SK-N-DZ (cell line): Measurements from ENCODE around the gene FUOM. TPM values are rescaled to one million over a fixed set of nuclear protein-coding genes. Genes with fewer than 3 reads are reported as not detected.

Experiments used
- DNase-seq: peaks from one replicate; pipeline ENCODE4 v3.0.0-alpha.2; 2015; ENCODE audit warnings: low spot score
- polyA plus RNA-seq, 2 experiments: library from polyadenylated mRNA; depleted of rRNA; stranded (reverse); fragments of >200 nt; gene quantifications; 2 replicates each; pipeline ENCODE4 v1.2.3, GENCODE V29; 2014

Gene FUOM
- polyA plus RNA-seq (2014; cell fraction: cytosol; rRNA removed), result not detected in 2 replicates
- not detected in 2 replicates for polyA plus RNA-seq (2014; cell fraction: nucleus; rRNA removed)

DNA sequence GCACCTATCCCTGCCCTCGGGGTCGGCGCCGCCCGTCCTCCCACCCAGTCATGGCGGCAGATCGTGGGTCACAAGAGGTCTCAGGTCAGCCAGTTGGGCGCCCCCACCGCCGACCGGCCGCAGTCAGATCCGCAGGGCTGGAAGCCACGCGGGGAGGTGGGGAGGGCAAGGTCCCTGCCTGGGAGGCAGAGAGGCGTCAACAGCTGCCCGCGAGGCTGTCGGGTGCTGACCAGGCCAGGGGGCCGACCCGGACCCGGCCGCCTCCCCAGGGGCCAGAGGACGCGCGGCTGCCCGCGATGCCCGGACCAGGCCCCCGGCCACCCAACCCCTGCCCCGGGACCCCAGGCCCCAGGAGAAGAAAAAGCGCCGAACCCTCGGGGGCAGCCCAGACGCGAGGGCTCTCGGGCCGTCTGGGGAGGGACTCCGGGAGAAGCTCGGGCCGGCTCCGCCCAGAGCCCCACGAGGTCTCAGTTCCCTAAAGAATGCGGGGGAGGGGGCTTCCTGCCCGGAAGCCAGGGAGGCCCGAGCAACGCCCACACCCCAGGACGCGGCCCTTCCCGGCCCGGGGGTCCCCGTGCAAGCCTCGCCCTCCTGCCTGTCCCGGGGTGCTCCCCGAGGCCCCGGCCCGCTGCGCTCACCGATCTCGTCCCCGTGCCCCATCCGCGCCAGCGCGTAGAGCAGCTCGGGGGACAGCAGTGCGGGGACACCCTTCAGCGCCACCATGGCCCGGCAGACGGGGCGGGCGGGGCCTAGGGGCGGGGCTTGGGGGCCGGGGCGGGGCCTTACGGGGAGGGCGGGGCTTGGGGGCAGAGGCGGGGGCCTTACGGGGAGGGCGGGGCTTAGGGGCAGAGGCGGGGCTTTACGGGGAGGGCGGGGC lies at the start of gene FUOM:
TSS of gene FUOM (minus strand) at position 735 of the 877 bp plus-strand sequence. CDS start at position 723, 12 bp downstream.
- no peak for DNase-seq

DNA sequence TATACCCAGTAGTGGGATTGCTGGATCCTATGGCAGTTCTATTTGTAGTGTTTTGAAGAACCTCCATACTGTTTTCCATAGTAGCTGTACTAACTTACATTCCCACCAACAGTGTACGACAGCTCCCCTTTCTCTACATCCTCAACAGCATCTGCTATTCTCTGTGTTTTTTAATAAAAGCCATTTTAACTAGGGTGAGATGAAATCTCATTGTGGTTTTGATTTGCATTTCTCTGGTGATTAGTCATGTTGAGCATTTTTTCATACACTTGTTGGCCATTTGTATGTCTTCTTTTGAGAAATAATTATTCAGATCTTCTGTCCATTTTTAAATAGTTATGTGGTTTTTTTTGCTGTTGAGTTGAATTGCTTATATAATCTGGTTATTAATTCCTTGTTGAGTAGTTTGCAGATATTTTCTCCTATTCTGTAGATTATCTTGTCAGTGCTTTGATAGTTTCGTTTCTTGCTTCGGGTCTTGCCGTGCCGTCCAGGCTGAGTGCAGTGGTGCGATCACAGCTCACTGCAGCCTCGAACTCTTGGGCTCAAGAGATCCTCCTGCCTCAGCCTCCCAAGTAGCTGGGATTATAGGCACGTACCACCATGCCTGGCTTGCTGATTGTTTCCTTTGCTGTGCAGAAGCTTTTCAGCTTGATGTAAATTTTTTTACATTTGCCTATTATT lies 48.2 kb upstream of the FUOM start:
- DNase-seq, result no peak

- DNase-seq, result no peak
Observed at GRCh38 chr10:133405272-133405671, 47.5 kb upstream of the FUOM start.

- no peak for DNase-seq
Observed at GRCh38 chr10:133403784-133404183, 46.0 kb upstream of the FUOM start.

- DNase-seq, result no peak
Observed at GRCh38 chr10:133403359-133403758, 45.5 kb upstream of the FUOM start.

DNA sequence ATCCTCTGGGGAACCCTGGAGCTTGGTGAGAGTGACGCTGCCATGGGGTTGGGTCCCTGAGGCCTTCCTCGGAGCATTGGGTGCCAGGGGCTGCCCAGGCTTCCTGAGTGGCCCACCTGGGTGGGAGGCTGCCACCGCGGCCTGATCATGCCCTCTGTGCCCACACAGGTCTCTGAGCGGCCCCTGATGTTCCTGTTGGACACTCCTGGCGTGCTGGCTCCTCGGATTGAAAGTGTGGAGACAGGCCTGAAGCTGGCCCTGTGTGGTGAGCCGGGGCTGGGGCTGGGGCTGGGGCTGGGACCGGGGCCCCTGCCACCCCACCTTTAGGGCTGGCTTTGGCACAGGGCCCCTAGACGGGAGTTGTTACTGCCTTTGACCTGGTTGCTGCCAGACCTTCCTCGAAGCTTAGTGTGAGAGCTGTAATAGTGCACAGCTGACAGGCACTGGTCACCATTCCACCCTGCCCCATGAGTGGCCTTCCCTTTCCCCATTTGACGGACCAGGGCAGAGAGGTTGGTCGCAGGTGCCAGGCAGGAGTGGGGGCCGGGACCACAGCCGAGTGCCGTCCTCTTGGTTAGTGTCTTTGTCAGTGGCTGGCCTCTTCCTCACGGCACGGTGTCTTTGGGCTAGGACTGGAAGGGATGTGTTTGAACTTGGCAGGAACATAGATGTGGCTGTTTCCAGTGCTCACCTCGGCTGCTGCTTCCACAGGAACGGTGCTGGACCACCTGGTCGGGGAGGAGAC lies 44.3 kb upstream of the FUOM start:
- DNase-seq, result no peak

DNA sequence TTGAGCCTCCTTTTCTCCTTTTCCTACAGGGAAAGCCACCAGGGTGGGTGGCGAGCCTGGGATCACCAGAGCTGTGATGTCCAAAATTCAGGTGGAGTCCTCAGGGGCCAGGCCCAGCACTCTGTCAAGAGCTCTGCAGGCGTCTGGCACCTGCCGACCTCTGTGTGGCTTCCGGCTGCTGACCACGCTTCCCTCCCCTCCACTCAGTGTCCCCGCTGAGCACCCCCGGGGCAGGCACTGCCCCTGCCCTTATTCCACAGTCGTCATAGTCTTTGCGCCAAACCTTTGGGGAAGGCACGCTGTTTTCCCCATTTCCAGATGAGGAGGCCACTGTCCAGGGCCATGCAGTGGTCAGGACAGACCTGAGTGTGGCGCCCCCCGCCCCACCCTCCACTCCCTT lies 43.7 kb upstream of the FUOM start:
- no peak for DNase-seq

DNA sequence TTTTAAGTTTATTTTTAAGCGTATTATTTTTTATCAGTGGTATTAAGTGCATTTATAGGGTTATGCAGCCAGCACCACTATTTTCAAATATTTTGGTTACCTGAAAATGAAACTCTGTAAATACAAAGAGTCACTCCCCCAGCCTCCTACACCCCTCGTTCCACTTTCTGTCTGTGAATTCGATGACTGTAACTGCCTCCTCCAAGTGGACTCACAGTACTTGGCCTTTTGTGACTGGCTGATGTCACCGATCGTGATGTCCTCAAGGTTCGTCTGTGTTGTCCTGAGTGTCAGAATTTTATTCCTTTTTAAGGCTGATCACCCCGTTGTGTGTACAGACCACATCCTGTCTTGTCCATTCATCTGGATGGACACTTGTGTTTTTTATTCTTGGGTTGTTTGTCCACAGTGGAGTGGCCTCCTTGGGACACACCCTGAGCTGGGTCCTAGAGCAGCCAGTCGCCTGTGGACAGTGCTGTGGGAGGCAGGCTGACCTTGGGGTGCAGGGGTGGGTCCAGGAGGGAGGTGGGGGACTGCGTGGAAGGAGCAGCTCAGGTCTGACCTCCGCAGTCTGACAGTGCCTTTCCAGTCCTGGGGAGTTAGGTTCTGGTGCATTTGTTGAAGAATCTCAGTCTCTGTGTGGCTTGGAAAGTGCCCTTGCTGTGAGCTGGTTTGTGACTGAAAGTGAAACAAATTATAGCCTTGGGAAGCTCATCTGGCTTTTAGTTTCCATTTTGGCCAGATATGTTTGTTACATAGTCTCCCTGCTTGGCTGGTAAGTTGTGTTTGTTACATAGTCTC lies 43.0 kb upstream of the FUOM start:
- no peak for DNase-seq

- DNase-seq, result no peak
Observed at GRCh38 chr10:133399123-133399601, 41.3 kb upstream of the FUOM start.

- DNase-seq, result no peak
Observed at GRCh38 chr10:133397938-133398337, 40.1 kb upstream of the FUOM start.

GRCh38 chr10:133396035-133396624 lies 38.3 kb upstream of the FUOM start:
- DNase-seq, result no peak

GRCh38 chr10:133394801-133395221 lies 37.0 kb upstream of the FUOM start:
- no peak for DNase-seq

- DNase-seq, result peak; percentile 93
Observed at GRCh38 chr10:133394064-133394663, 36.3 kb upstream of the FUOM start, which contains the start of gene MTG1. Gene MTG1 (plus strand): TSS chr10:133394157. CDS start chr10:133394221, 64 bp downstream.

DNA sequence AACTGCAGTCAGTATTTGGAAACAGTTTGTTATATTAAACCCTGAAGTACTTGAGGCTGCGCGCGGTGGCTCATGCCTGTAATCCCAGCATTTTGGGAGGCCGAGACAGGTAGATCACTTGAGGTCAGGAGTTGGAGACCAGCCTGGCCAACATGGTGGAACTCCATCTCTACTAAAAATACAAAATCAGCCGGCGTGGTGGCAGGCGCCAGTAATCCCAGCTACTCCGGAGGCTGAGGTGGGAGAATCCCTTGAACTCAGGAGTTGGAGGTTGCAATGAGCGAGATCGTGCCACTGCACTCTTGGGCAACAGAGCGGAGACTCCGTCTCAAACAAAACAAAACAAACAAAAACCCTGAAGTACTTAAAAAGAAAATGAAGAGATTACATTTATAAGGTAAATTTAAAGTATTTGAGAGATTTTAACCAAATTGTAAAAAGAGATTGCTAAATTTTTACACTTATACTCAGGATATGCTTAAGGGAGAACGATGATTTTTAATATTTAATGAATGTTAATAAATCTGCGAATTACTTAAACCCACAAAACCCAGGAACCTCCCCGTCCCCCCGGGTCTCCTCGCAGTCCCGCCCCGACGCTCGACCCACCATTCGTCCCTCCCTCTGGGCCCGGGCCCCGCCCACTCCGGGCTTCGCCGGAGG lies 35.7 kb upstream of the FUOM start:
- DNase-seq, result no peak

- no peak for DNase-seq
Observed at GRCh38 chr10:133391761-133392518, 34.1 kb upstream of the FUOM start.

GRCh38 chr10:133391249-133391635 lies 33.4 kb upstream of the FUOM start:
- no peak for DNase-seq

- no peak for DNase-seq
Observed at GRCh38 chr10:133390597-133391248, 32.9 kb upstream of the FUOM start.
